Measurements from ENCODE around the gene OR4C45. TPM values are rescaled to one million over a fixed set of nuclear protein-coding genes. Genes with fewer than 3 reads are reported as not detected.
"Not testable (repeated sequence)": the region's sequence is repeated elsewhere in the genome, so short reads cannot be mapped to it uniquely, and the experiment has no call there.

Gene OR4C45
- total and polyA plus RNA-seq, 9 of the 15 experiments (the other 6 are each of a cell fraction or from before 2014, with no cell fraction given), result not detected

DNA sequence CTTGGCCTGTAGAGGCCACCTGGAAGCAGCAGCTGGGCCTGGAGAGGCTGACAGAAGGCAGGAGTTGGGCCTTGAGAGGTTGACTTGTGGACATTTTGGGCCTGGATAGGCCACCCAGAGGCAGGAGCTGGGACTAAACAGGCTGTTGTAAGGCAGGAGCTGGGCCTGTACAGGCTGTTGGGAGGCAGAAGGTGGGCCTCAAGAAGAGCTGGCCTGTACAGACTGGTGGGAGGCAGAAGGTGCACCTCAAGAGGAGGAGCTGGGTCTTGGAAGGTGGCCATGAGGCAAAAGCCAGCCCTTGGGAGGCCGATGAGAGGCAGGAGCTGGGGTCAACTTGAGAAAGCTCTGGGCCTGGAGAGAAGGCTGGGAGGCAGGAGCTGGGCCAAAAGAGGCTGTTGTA lies 45.3 kb downstream of the OR4C45 start (continued):
- TF ChIP-seq, protein P1, sequence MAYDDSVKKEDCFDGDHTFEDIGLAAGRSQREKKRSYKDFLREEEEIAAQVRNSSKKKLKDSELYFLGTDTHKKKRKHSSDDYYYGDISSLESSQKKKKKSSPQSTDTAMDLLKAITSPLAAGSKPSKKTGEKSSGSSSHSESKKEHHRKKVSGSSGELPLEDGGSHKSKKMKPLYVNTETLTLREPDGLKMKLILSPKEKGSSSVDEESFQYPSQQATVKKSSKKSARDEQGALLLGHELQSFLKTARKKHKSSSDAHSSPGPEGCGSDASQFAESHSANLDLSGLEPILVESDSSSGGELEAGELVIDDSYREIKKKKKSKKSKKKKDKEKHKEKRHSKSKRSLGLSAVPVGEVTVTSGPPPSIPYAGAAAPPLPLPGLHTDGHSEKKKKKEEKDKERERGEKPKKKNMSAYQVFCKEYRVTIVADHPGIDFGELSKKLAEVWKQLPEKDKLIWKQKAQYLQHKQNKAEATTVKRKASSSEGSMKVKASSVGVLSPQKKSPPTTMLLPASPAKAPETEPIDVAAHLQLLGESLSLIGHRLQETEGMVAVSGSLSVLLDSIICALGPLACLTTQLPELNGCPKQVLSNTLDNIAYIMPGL (CRISPR knock-in tag; IDR thresholded peaks at IDR 0.05), result no peak
- TF ChIP-seq SIN3B (IDR thresholded peaks at IDR 0.05; ENCODE audit: low read depth), result no peak
- TF ChIP-seq ZNF766 (CRISPR knock-in tag; conservative IDR thresholded peaks at IDR 0.05), result no peak
- TF ChIP-seq ZBTB40 (IDR thresholded peaks at IDR 0.05), result no peak
- TF ChIP-seq ZBTB40 (CRISPR knock-in tag; IDR thresholded peaks at IDR 0.05), result no peak
- no peak for TF ChIP-seq GATAD2A (IDR thresholded peaks at IDR 0.05)
- no peak for TF ChIP-seq EWSR1 (IDR thresholded peaks at IDR 0.05; ENCODE audit: borderline replicate concordance, low read depth, partially characterized antibody)
- TF ChIP-seq E2F8 (IDR thresholded peaks at IDR 0.05; ENCODE audit: low read depth, partially characterized antibody), result no peak

- BruUV-seq (replicated peaks); H3K79me2 ChIP-seq (ENCODE audit: control insufficient read depth, insufficient read depth, low read length); H3K36me3 ChIP-seq (ENCODE audit: control insufficient read depth, insufficient read depth, low read length); H3K9me1 ChIP-seq (ENCODE audit: control insufficient read depth, insufficient read depth, low read length); FAIRE-seq; ATAC-seq; H3K27me3 ChIP-seq (ENCODE audit: control insufficient read depth in 2 of 2, insufficient read depth in 2 of 2, low read length in 2 of 2); H4K20me1 ChIP-seq (replicated peaks; ENCODE audit: control insufficient read depth, insufficient read depth, low read length); H3K9ac ChIP-seq (ENCODE audit: insufficient read depth in 1 of 2, low read depth in 2 of 2, low read length in 2 of 2); H3K27ac ChIP-seq (ENCODE audit: extremely low read depth, low read depth, low read length); H2AFZ ChIP-seq (ENCODE audit: low read depth, low read length); H3K4me1 ChIP-seq (replicated peaks in 1 of 2; ENCODE audit: control insufficient read depth in 2 of 2, insufficient read depth in 2 of 2, low read length in 2 of 2); in situ Hi-C loops (cut with MboI); DNase-seq (ENCODE audit: extremely low read depth in 1 of 4, low spot score in 3 of 4); intact Hi-C loops (cut with micrococcal nuclease); H3K9me3 ChIP-seq (replicated peaks; ENCODE audit: control insufficient read depth, insufficient read depth, low read depth, low read length); H3K4me3 ChIP-seq; H3K4me2 ChIP-seq (ENCODE audit: insufficient read depth, low read length): not testable (repeated sequence)
- ChIA-PET CTCF (ENCODE audit: low intra/inter-chr PET ratio) (interaction anchor here (0.6 kb wide), 1 partner anchor 13 kb away, joined by 4 read pairs; no protein-coding TSS in a partner anchor), POLR2A (interaction anchor here (0.8 kb wide), 1 partner anchor 32 kb away, joined by 3 read pairs; no protein-coding TSS in a partner anchor)
Observed at GRCh38 chr11:50078946-50079345, 46.3 kb downstream of the OR4C45 start.

All from K562 (cell line).